K562 (cell line): ENCODE measurements around the gene THOP1. TPM values are rescaled to one million over a fixed set of nuclear protein-coding genes. Genes with fewer than 3 reads are reported as not detected.

Experiments used
- ELF1 ChIP-seq: fragments of 200-800 bp; sonication (Bioruptor generic); IDR thresholded peaks from 2 replicates; pipeline ENCODE4 v1.6.1; 2016; ENCODE audit warnings: missing genetic modification characterization, missing compliant biosample characterization
- FOXK1 ChIP-seq: sonication (generic); formaldehyde crosslinking; IDR thresholded peaks from 2 replicates; pipeline ENCODE4 v1.8.0; 2022; ENCODE audit warnings: missing genetic modification reagents, mild to moderate bottlenecking, borderline replicate concordance
- FOXM1 ChIP-seq, 2 experiments: fragments of 450-650 bp in 1 of 2; sonication (generic) in 1 of 2; formaldehyde crosslinking in 1 of 2; IDR thresholded peaks; 2 replicates each; pipeline versions ENCODE4 v1.6.1 to v1.9.0; 2017 to 2022; ENCODE audit warnings: low read depth in 2 of 2, mild to moderate bottlenecking in 2 of 2, missing genetic modification reagents in 1 of 2, moderate library complexity in 1 of 2
- HIVEP1 ChIP-seq: fragments of 250-450 bp; sonication (Bioruptor Pico); IDR thresholded peaks from 2 replicates; pipeline ENCODE4 v1.4.0; 2020; ENCODE audit warnings: mild to moderate bottlenecking
- KDM4B ChIP-seq, 2 experiments: fragments of 450-650 bp in 1 of 2; sonication (generic) in 1 of 2; IDR thresholded peaks; 2 replicates each; pipeline ENCODE4 v1.6.1; 2016 to 2017; ENCODE audit warnings: borderline replicate concordance in 2 of 2, antibody characterized with exemption in 1 of 2, low read depth in 1 of 2, mild to moderate bottlenecking in 1 of 2
- KHSRP ChIP-seq: fragments of 450-650 bp; IDR thresholded peaks from 2 replicates; pipeline ENCODE4 v1.6.1; 2017
- KLF16 ChIP-seq: IDR thresholded peaks from 2 replicates; pipeline ENCODE4 v1.6.1; 2016; ENCODE audit warnings: antibody characterized with exemption
- MBD2 ChIP-seq: sonication (generic); IDR thresholded peaks from 2 replicates; pipeline ENCODE4 v1.6.1; 2016; ENCODE audit warnings: low read depth, borderline replicate concordance
- MEF2D ChIP-seq: conservative IDR thresholded peaks from 2 replicates; pipeline ENCODE4 v1.6.1; 2016; ENCODE audit warnings: low read depth, missing genetic modification characterization, missing compliant biosample characterization
- NFIC ChIP-seq: fragments of 450-650 bp; IDR thresholded peaks from 2 replicates; pipeline ENCODE4 v1.6.1; 2017; ENCODE audit warnings: mild to moderate bottlenecking, inconsistent platforms
- NFIX ChIP-seq: fragments of 250-450 bp; sonication (Bioruptor Pico); IDR thresholded peaks from 2 replicates; pipeline ENCODE4 v1.4.0; 2020; ENCODE audit warnings: low read depth, mild to moderate bottlenecking, moderate library complexity
- NR4A1 ChIP-seq, 2 experiments: fragments of 250-450 bp in 1 of 2; fragments of 450-650 bp in 1 of 2; sonication (Bioruptor Pico) in 1 of 2; IDR thresholded peaks; 2 replicates each; pipeline versions ENCODE4 v1.4.0 to v1.6.1; 2016 to 2020; ENCODE audit warnings: mild to moderate bottlenecking in 2 of 2, missing compliant biosample characterization in 1 of 2, missing genetic modification characterization in 1 of 2, moderate library complexity in 1 of 2
- POLR2AphosphoS5 ChIP-seq: IDR thresholded peaks from 2 replicates; pipeline ENCODE4 v1.6.1; 2011; ENCODE audit warnings: mild to moderate bottlenecking, low read depth, low read length, moderate library complexity; ENCODE audit not compliant: control insufficient read depth, insufficient read depth
- SREBF1 ChIP-seq: fragments of 150-350 bp; IDR thresholded peaks from 2 replicates; pipeline ENCODE4 v1.6.1; 2014; ENCODE audit warnings: antibody characterized with exemption, low read depth, low read length, borderline replicate concordance
- TAF1 ChIP-seq: IDR thresholded peaks from 2 replicates; pipeline ENCODE4 v1.6.1; 2011; ENCODE audit warnings: mild to moderate bottlenecking, low read length, moderate library complexity; ENCODE audit not compliant: insufficient read depth, control insufficient read depth, severe bottlenecking; ENCODE audit errors: extremely low read depth
- TAF7 ChIP-seq: fragments of 450-650 bp; IDR thresholded peaks from 2 replicates; pipeline ENCODE4 v1.6.1; 2016; ENCODE audit warnings: missing genetic modification characterization, missing compliant biosample characterization
- XRCC5 ChIP-seq: fragments of 200-400 bp; formaldehyde crosslinking; IDR thresholded peaks from 2 replicates; pipeline ENCODE4 v1.6.1; 2017; ENCODE audit warnings: low read depth, mild to moderate bottlenecking, low read length
- ZKSCAN8 ChIP-seq: fragments of 200-800 bp; sonication (Bioruptor generic); IDR thresholded peaks from 2 replicates; pipeline ENCODE4 v1.6.1; 2016; ENCODE audit warnings: missing genetic modification characterization, missing compliant biosample characterization
- ZNF134 ChIP-seq: fragments of 250-450 bp; sonication (Bioruptor Pico); conservative IDR thresholded peaks from 2 replicates; pipeline ENCODE4 v1.4.0; 2020
- ZNF263 ChIP-seq: sonication (generic); formaldehyde crosslinking; IDR thresholded peaks from 2 replicates; pipeline ENCODE4 v1.8.0; 2022; ENCODE audit warnings: mild to moderate bottlenecking, missing genetic modification reagents, borderline replicate concordance
- ZNF583 ChIP-seq: fragments of 250-450 bp; sonication (Bioruptor Pico); IDR thresholded peaks from 2 replicates; pipeline ENCODE4 v1.4.0; 2020
- polyA plus RNA-seq, 8 experiments: library from polyadenylated mRNA; depleted of rRNA in 4 of 8; stranded (reverse) in 5 of 8; unstranded in 3 of 8; fragments of >200 nt; fragmentation: Nextera tagmentation in 2 of 8; fragmentation: Illumina TruSeq in 1 of 8; extraction: Ambion mirVana in 2 of 8; extraction: Trizol in 1 of 8; gene quantifications; 2 replicates each; pipeline versions ENCODE4 v1.2.1 to v1.2.3, GENCODE V29; 2011 to 2014; ENCODE audit warnings: inconsistent platforms in 1 of 8, missing spikeins in 1 of 8
- total RNA-seq, 7 experiments: library from RNA; depleted of rRNA in 6 of 7; stranded (reverse); fragments of >200 nt in 6 of 7; fragmentation: Illumina TruSeq in 2 of 7; extraction: Trizol in 2 of 7; gene quantifications; 2 replicates each; pipeline versions ENCODE4 v1.2.1 to v1.2.3, GENCODE V29; 2011 to 2021; ENCODE audit warnings: low replicate concordance in 1 of 7
- TF ChIP-seq, protein P1 (sequence below), 2 experiments: fragments of 250-450 bp in 1 of 2; fragments of 450-650 bp in 1 of 2; sonication (Bioruptor Pico) in 1 of 2; IDR thresholded peaks; 2 replicates each; pipeline versions ENCODE4 v1.6.1 to v1.8.0; 2016 to 2021; ENCODE audit warnings: mild to moderate bottlenecking in 2 of 2, moderate library complexity in 2 of 2, missing compliant biosample characterization in 1 of 2, missing genetic modification characterization in 1 of 2
- TF ChIP-seq, protein P2 (sequence below), 2 experiments: fragments of 450-650 bp in 1 of 2; sonication (generic) in 1 of 2; formaldehyde crosslinking in 1 of 2; IDR thresholded peaks in 1 of 2; conservative IDR thresholded peaks in 1 of 2; 2 replicates each; pipeline versions ENCODE4 v1.6.1 to v1.8.1; 2016 to 2023; ENCODE audit warnings: mild to moderate bottlenecking in 2 of 2, moderate library complexity in 2 of 2, inconsistent platforms in 1 of 2, missing genetic modification reagents in 1 of 2
- TF ChIP-seq, protein P3 (sequence below): sonication (generic); formaldehyde crosslinking; IDR thresholded peaks from 2 replicates; pipeline ENCODE4 v1.8.1; 2023; ENCODE audit warnings: mild to moderate bottlenecking, missing genetic modification reagents

THOP1 gene
- total and polyA plus RNA-seq, 9 of the 15 experiments (the other 6 are each of a cell fraction or from before 2014, with no cell fraction given), result 1.3 to 255 (median 96.1) TPM

DNA sequence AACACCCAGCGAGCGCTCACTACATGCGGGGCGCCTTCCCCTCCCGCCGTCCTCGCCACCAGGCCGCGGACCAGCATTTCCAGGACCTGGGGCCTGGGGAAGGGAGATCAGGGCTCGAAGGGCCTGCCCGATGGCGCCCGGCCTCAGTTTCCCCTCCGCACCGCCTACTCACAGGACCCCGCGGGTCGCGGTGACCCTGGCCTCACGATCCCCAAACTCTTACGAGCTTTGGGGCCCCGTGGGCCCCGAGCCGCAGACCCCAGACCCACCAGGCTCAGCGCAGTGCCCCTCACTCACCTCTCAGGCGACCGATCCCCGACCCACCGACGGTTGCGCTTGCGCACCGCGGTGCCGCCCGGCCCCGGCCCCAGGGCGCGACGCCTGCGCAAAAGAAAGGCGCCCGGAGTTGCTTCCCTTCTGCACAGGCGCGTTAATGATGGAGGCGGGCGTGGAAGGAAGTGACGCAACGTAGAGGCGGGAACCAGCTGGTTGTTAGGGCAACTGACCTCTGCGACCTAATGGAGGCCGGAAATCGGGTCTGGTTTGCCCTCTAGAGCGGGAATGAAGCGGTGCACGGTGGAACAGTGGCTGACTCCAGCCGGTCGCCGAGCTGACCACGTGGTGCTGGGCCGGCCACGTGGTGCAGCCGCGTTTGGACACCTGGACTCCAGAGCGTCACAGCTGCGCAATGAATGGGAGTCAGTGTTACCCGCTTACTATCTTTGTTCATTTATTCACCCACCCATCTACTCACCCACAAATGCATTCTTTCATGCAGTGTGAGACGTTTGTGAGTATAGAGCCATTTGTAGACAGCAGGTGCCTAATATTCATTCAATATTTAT lies 2.1 kb upstream of the THOP1 start, which contains the start of gene SGTA (continued):
- peak; percentile 76 for TF ChIP-seq TAF1
- peak; percentile 67; the same call in 1 of the 2 replicates for TF ChIP-seq NR4A1 (CRISPR knock-in tag; IDR thresholded peaks at IDR 0.05)
- TF ChIP-seq NR4A1 (tag; IDR thresholded peaks at IDR 0.05), result peak; percentile 84
- TF ChIP-seq FOXM1 (IDR thresholded peaks at IDR 0.05; ENCODE audit: low read depth), result no peak
- TF ChIP-seq FOXM1 (CRISPR knock-in tag; IDR thresholded peaks at IDR 0.05; ENCODE audit: low read depth), result peak; percentile 90; the same call in 1 of the 2 replicates
- TF ChIP-seq, protein P1, sequence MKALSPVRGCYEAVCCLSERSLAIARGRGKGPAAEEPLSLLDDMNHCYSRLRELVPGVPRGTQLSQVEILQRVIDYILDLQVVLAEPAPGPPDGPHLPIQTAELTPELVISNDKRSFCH (CRISPR knock-in tag; IDR thresholded peaks at IDR 0.05), result no peak
- TF ChIP-seq, protein P1 (tag; IDR thresholded peaks at IDR 0.05), result peak; percentile 85
- TF ChIP-seq, protein P2, sequence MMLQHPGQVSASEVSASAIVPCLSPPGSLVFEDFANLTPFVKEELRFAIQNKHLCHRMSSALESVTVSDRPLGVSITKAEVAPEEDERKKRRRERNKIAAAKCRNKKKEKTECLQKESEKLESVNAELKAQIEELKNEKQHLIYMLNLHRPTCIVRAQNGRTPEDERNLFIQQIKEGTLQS (IDR thresholded peaks at IDR 0.05), result peak; percentile 95
- TF ChIP-seq, protein P2 (CRISPR knock-in tag; conservative IDR thresholded peaks at IDR 0.05), result peak; percentile 95
- no peak for TF ChIP-seq ZNF583
- TF ChIP-seq ZKSCAN8 (CRISPR knock-in tag), result peak; percentile 100
- TF ChIP-seq, protein P3, sequence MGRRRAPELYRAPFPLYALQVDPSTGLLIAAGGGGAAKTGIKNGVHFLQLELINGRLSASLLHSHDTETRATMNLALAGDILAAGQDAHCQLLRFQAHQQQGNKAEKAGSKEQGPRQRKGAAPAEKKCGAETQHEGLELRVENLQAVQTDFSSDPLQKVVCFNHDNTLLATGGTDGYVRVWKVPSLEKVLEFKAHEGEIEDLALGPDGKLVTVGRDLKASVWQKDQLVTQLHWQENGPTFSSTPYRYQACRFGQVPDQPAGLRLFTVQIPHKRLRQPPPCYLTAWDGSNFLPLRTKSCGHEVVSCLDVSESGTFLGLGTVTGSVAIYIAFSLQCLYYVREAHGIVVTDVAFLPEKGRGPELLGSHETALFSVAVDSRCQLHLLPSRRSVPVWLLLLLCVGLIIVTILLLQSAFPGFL (CRISPR knock-in tag), result 0 out of 2 replicates have a peak, but pooled peaks have one; percentile 22
- no peak for TF ChIP-seq KHSRP
- TF ChIP-seq NFIC, result peak; percentile 55; the same call in 1 of the 2 replicates
- TF ChIP-seq NFIX, result no peak
- TF ChIP-seq FOXK1, result peak; percentile 99; the same call in 1 of the 2 replicates
- peak in 1 of 2 experiments; percentile 70; a peak in 1 of 4 replicates for TF ChIP-seq KDM4B (IDR thresholded peaks at IDR 0.05; ENCODE audit: borderline replicate concordance in 2 of 2, low read depth in 1 of 2)
- TF ChIP-seq TAF7, result peak; percentile 57; the same call in 1 of the 2 replicates
- peak; percentile 71; the same call in 1 of the 2 replicates for TF ChIP-seq ELF1 (tag)
- peak; percentile 82; the same call in 1 of the 2 replicates for TF ChIP-seq XRCC5
- TF ChIP-seq MBD2, result peak; percentile 76
- TF ChIP-seq ZNF134 (CRISPR knock-in tag), result no peak; the same call in 1 of the 2 replicates
- 0 out of 2 replicates have a peak, but pooled peaks have one; percentile 51 for TF ChIP-seq KLF16
- TF ChIP-seq POLR2AphosphoS5, result peak; percentile 79
- peak; percentile 53; the same call in 1 of the 2 replicates for TF ChIP-seq MEF2D (tag)
- TF ChIP-seq ZNF263, result peak; percentile 88
- TF ChIP-seq HIVEP1 (CRISPR knock-in tag), result no peak
- TF ChIP-seq SREBF1, result no peak
